Measurements from ENCODE around the gene PLXNB3.

Gene PLXNB3

DNA sequence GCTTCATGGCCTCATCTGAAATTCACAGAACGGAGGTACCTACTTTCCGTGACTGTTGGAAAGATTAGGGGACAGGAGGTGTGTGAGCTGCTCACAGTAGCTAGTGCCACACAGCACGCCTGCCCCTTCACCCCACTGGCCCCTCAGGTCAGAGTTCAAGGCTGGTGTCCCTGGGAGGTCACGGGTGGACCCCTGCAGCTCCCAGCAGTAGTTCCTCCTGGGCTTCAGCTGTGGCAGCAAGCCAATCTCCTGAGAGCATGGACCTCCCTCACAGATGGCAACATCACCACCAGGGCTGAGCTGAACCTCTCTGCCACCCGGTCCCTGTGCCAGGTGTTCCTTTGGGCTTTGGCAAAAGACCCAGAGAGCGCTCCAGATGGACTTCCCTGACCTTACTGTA, 28.3 kb downstream of the PLXNB3 start:
- no peak for DNase-seq

- DNase-seq = no peak
Observed at GRCh38 chrX:153793291-153793690, 29.2 kb downstream of the PLXNB3 start.

GRCh38 chrX:153794018-153794896, 30.2 kb downstream of the PLXNB3 start, which contains the start of the genes IDH3G and SSR4:
Gene IDH3G, minus strand, starts transcription at chrX:153794375. Its CDS starts 49 bp downstream, at chrX:153794326.
Gene SSR4, plus strand, starts transcription at chrX:153794668. Its CDS starts 20 bp downstream, at chrX:153794688.
- DNase-seq = peak; percentile 96

- no peak for DNase-seq
Observed at GRCh38 chrX:153794897-153795816, 31.1 kb downstream of the PLXNB3 start.

DNA sequence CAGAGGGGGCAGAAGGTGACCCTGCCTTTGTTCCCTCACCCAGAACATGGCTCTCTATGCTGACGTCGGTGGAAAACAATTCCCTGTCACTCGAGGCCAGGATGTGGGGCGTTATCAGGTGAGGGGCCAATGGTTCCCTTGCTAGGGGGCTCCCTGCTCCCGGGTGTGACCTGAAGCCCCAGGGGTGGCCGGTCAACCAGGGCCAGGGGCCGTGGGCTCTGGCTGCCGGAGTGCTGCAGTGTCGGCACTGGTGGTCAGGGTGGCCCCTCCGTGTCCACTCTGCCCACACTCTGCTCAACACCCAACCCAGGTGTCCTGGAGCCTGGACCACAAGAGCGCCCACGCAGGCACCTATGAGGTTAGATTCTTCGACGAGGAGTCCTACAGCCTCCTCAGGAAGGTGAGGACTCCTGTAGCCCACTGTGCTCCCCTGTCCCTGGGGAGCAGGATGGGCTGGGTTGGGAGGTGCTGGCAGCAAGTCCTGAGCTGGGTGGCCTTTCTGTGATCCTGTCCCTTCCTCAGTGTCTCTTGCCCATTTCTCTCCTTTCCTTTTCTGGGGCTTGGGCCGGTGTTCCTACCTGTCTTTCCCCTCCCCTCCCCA, 33.5 kb downstream of the PLXNB3 start:
- DNase-seq = no peak

DNA sequence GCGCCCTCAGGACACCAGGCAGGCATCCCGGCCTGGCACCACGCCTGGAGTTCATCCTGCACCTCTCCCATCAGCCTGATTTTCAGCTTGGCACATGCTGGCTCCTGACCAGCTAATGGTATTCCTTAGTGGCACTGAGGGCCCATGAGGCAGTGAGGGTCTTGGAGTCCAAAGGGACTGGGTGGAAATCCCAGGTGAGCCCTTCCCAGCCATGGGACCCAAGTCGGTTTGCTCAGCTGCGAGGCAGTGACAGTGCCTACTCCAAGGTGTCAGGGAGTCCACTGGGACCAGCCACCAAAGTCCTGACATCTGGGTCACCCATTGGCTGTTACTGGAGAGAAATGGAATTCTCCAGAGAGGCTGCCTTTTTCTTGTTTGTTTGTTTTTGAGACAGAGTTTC, 35.3 kb downstream of the PLXNB3 start:
- no peak for DNase-seq

GRCh38 chrX:153800177-153800722, 36.2 kb downstream of the PLXNB3 start:
- no peak for DNase-seq

- no peak for DNase-seq
Observed at GRCh38 chrX:153800746-153801145, 36.7 kb downstream of the PLXNB3 start.

DNA sequence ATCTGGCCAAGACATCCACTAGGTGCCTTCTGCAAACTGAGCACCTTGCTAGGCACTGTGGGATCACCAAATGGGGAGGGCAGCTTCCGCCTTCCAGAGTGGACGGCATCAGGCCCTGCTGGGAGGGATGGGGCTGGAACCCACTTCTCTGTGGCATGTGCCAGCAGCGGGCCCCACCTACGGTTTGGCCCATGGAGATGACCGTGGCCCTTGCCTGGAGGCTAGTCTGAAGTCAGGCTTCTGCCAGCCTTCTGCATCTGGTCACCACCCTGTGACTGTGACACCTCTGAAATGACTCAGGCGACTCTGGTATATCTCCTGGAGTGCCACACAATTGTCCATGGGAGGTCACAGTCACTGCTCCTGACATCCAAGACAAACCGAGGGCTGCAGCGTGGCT, 37.6 kb downstream of the PLXNB3 start:
- no peak for DNase-seq

- no peak for DNase-seq
Observed at GRCh38 chrX:153802513-153803045, 38.5 kb downstream of the PLXNB3 start.

GRCh38 chrX:153803211-153804099, 39.4 kb downstream of the PLXNB3 start:
- no peak for DNase-seq

DNA sequence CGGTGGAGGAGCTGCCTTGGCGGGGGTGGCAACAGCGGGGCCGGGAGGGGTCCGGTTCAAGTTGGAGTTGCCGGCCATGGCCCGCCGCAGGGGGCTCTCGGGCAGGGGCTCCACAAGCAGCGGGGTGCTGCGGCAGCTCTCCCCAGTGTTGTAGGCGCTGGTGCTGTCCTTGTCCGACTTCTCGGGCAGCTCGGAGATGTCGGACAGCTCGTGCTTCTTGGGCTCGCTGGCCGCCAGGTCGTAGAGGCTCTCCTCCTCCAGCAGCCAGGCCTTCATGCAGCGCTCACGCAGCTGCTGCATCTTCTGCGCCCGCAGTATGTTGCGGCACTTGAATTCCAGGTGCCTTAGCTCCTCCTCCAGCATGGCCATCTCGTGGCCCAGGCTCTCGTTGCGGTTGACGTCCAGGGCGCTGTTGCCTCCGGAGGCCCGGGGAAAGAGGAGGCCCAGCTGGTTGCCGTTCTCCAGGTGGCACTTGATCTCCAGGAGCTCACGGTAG, 40.1 kb downstream of the PLXNB3 start:
- no peak for DNase-seq

DNA sequence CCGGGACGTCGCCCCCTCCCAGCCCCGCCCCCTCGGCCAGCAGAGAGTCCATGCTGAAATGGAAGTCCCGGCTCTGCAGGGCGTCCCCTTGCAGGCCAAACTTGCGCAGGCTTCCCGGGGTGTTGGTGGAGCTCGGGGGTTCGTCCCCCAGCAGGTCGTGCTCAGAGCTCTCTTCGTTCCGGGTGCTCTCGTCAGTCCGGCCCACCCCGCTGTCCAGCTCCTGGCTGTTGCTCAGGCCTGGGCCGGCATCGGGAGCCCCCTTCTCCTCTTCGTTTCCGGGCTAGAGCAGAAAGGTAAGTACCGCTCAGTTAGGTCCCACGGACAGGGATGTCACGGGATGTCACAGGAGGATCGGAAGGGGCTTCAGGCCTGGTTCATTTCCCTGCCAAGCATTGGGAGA, 40.6 kb downstream of the PLXNB3 start:
- no peak for DNase-seq

GRCh38 chrX:153805436-153805835, 41.4 kb downstream of the PLXNB3 start:
- DNase-seq = no peak

DNA sequence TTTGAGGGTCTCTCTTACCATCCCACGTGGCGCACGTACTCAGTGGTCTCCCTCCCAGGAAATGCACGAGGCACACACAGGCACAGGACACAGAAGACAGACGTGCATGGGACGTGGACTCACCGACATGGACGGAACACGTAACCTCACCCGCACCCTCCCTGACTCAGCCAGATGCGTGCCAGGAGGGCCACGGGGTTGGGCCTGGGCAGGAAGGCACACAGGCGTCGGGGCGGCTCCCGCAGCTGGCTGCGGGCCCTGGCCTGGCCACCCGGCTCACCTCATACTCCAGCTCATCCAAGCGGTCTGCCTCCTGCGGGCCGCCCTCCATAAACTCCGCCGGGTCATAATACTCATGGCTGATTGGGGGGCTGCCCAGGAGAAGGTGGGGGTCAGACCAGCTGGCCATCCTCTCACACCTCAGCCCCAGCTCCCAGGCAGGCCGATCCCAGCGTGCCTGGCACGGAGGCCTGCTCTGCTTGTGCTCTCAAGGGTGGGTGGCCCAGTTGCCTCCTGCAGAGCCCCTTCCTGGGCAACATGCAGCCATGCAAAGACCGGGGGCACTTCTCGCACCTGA, 43.0 kb downstream of the PLXNB3 start:
- DNase-seq = no peak

- DNase-seq = no peak
Observed at GRCh38 chrX:153807976-153808375, 43.9 kb downstream of the PLXNB3 start.

GRCh38 chrX:153812220-153812619, 48.2 kb downstream of the PLXNB3 start:
- DNase-seq = no peak

GRCh38 chrX:153813161-153813560, 49.1 kb downstream of the PLXNB3 start:
- no peak for DNase-seq

- DNase-seq = no peak
Observed at GRCh38 chrX:153814591-153815315, 50.7 kb downstream of the PLXNB3 start.

Measured in right kidney (tissue), 1 donor.